GM12892 (cell line): Measurements from ENCODE around the gene PML.
"Not testable (repeated sequence)": the region's sequence is repeated elsewhere in the genome, so short reads cannot be mapped to it uniquely, and the experiment has no call there.

Source experiments
- DNase-seq: peaks from one replicate; pipeline ENCODE4 v3.0.0; 2011; ENCODE audit not compliant: insufficient read length
- FAIRE-seq: peaks from 2 replicates; lab custom pipeline; 2011; peaks lifted over from hg19 to GRCh38; lab: Jason Lieb, UNC

Gene PML

DNA sequence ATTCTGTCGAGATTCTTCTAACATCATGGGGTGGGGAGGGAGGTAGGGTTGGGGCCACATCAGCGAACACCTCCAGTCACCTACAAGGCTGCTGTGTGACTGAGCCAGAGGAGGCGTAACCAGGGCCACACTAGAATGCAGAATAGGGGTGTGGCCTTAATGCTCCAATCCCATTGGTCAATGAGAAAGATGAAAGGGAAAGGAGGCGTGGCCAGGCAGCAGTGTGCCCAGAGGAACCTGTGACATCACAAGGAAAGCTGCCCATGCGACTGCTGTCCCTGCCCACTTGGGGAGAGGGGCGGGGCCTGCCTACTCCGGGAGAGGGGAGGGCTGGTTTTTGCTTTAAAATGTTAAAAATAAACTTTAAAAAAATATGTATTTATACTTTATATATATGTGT is 87.9 kb downstream of the PML start, which contains the start of gene GOLGA6A:
GOLGA6A (minus strand) TSS at position 101 of the 400 bp plus-strand sequence; CDS start at position 60, 41 bp downstream.
- DNase-seq, FAIRE-seq: not testable (repeated sequence)

DNA sequence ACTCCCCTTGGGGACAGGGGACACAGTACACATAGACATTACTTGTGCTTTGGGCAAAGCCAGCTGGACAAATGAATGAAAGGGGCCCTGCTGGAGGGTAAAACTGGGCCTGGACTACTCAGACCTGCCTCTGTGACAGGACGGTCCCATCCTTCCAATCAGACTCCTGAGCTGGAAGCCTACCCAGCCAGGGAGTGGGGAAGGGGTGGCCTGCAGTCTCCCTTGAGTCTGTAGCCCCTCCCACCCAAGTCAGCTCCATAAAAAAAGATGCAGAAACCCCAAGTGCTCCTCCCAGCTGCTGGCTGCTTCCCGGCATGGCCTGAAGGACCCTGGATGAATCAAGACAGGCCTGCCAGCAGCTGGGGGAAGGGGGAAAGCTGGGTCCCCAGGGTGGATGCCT is 100.1 kb downstream of the PML start:
- FAIRE-seq, DNase-seq: not testable (repeated sequence)

DNA sequence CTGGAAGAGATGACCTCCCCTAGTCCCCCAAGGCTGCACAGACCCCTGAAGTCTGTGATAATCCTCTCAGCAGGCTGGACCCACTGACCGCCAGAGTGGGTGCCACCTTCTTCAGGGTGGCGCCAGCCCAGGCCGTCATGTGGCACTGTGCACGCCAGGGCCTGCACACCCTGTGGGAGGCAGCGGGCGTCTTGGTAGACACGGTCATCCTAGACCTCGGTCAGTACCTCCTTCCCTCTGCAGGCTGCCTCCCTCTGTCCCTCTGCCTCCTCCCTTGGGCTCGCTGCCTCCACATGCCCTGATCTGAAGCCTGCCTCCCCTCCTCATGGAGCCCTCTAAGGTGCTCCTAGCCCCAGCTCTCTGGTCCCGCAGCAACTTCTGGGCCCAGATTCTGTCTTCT is 101.1 kb downstream of the PML start:
- not testable (repeated sequence) for DNase-seq, FAIRE-seq

DNA sequence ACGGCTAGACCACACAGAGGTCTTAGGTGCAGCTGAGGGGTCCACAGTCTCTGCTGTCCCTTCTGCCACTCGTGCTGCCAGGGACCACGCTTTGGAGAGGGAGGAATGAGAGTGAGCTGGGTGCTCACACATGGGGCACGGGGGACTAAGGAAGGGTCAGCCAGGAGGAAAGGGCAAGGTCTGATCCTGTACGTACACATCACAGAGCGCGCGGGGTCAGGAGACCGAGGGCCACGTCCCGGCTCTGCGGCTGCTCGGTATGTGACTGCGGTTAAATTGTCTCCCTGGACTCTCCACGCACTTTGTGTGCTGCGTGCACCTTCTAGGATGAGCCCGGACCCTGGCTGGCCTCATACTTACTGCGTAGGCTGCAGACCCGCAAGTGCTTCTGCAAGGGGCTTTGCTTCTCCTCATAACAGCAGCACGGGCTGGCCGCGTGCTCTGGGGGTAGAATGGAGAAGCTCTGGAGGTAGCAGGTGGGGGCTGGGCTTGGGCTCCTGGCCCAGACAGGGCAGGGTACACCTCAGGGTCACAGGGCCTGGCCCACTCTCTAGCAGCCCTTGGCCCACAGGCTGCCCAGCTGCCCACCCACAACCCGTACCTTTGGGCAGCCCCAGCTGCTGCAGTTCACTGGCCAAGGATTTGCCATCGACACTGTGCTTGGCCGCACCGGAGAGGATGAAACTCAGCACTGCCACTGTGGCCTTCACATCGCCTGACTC is 102.4 kb downstream of the PML start:
- FAIRE-seq, result not testable (repeated sequence)

More for the DNA sequence above, 102.4 kb downstream of the PML start:
- not testable (repeated sequence) for DNase-seq
